OCI-LY7 (cell line): ENCODE measurements around the gene CCER1. TPM values are rescaled to one million over a fixed set of nuclear protein-coding genes. Genes with fewer than 3 reads are reported as not detected.

Source experiments
- BruUV-seq: library from RNA; stranded (reverse); fragments of 400-500 nt; replicated peaks from 2 replicates; lab custom pipeline; 2021; lab: Mats Ljungman, UMichigan
- CTCF ChIA-PET: fragments of 300-600 bp; sonication (Branson Sonifier 250); formaldehyde crosslinking; loops from one replicate; lab custom pipeline; 2022; ENCODE audit warnings: antibody characterized with exemption; ENCODE audit not compliant: unreplicated experiment; lab: Charles Lee
- POLR2A ChIA-PET: fragments of 300-600 bp; sonication (Branson Sonifier 250); formaldehyde crosslinking; loops from one replicate; lab custom pipeline; 2022; ENCODE audit warnings: antibody characterized with exemption; lab: Charles Lee
- DNase-seq: peaks from one replicate; pipeline ENCODE4 v3.0.0-alpha.2; 2015; ENCODE audit warnings: low spot score
- H2AFZ ChIP-seq: fragments of 200-600 bp; sonication (generic), shearing (Covaris generic); 2 replicates; pipeline ENCODE4 v1.6.1; 2014; ENCODE audit warnings: mild to moderate bottlenecking, antibody characterized with exemption, low read length, moderate library complexity
- H3K27ac ChIP-seq: fragments of 200-600 bp; sonication (generic); 2 replicates; pipeline ENCODE4 v1.5.1; 2014; ENCODE audit warnings: mixed run types, low read depth, mild to moderate bottlenecking, moderate library complexity, low read length, inconsistent platforms; ENCODE audit not compliant: poor library complexity, severe bottlenecking
- H3K36me3 ChIP-seq: fragments of 200-600 bp; sonication (generic); 2 replicates; pipeline ENCODE4 v1.6.1; 2014; ENCODE audit warnings: mild to moderate bottlenecking, antibody characterized with exemption, low read length, moderate library complexity, mixed read lengths; ENCODE audit not compliant: insufficient read depth
- H3K4me1 ChIP-seq: fragments of 200-600 bp; sonication (generic); 2 replicates; pipeline ENCODE4 v1.5.1; 2014; ENCODE audit warnings: mild to moderate bottlenecking, low read length; ENCODE audit not compliant: insufficient read depth, poor library complexity, severe bottlenecking
- H3K4me2 ChIP-seq: fragments of 200-600 bp; sonication (generic); 2 replicates; pipeline ENCODE4 v1.6.1; 2014; ENCODE audit warnings: mild to moderate bottlenecking, low read length
- H3K4me3 ChIP-seq: fragments of 200-600 bp; sonication (generic); 2 replicates; pipeline ENCODE4 v1.5.1; 2014; ENCODE audit warnings: mild to moderate bottlenecking, low read depth, low read length; ENCODE audit not compliant: poor library complexity, severe bottlenecking
- H3K79me2 ChIP-seq: fragments of 200-600 bp; sonication (generic); 2 replicates; pipeline ENCODE4 v1.6.1; 2016; ENCODE audit warnings: low read depth, mild to moderate bottlenecking, low read length, moderate library complexity, mixed read lengths; ENCODE audit not compliant: insufficient read depth
- H3K9me2 ChIP-seq: fragments of 200-600 bp; sonication (generic); 2 replicates; pipeline ENCODE4 v1.6.1; 2016; ENCODE audit warnings: mild to moderate bottlenecking, low read length, mixed read lengths; ENCODE audit not compliant: insufficient read depth
- H3K9me3 ChIP-seq: fragments of 200-600 bp; sonication (generic); 2 replicates; pipeline ENCODE4 v1.6.1; 2014; ENCODE audit warnings: mild to moderate bottlenecking, mixed run types, low read length, mixed read lengths
- H4K20me1 ChIP-seq: fragments of 200-600 bp; sonication (generic); 2 replicates; pipeline ENCODE4 v1.6.1; 2014; ENCODE audit warnings: mild to moderate bottlenecking, antibody characterized with exemption, low read length, moderate library complexity, mixed read lengths; ENCODE audit not compliant: insufficient read depth
- EZH2phosphoT487 ChIP-seq: fragments of 200-600 bp; sonication (generic); IDR thresholded peaks from 2 replicates; pipeline ENCODE4 v1.6.1; 2018; ENCODE audit warnings: low read depth, borderline replicate concordance, mild to moderate bottlenecking, mixed run types, antibody characterized with exemption, low read length, moderate library complexity, mixed read lengths
- intact Hi-C: fragments of 100-400 bp; cut with micrococcal nuclease; formaldehyde crosslinking; loops from one replicate; pipeline ENCODE4 v1.10.0; 2022; ENCODE audit not compliant: unreplicated experiment
- total RNA-seq, 2 experiments: library from RNA; depleted of rRNA in 1 of 2; stranded (reverse); fragments of >200 nt in 1 of 2; shearing (Covaris generic) in 1 of 2; gene quantifications; 2 replicates each; pipeline ENCODE4 v1.2.3, GENCODE V29; 2014 to 2022
- TF ChIP-seq, protein P1 (sequence below): fragments of 200-600 bp; sonication (generic); conservative IDR thresholded peaks from 2 replicates; pipeline ENCODE4 v1.5.1; 2014; ENCODE audit warnings: mild to moderate bottlenecking, antibody characterized with exemption, low read length, moderate library complexity, mixed read lengths

Gene CCER1
- total RNA-seq, 2 experiments from 2014 or later = not detected

DNA sequence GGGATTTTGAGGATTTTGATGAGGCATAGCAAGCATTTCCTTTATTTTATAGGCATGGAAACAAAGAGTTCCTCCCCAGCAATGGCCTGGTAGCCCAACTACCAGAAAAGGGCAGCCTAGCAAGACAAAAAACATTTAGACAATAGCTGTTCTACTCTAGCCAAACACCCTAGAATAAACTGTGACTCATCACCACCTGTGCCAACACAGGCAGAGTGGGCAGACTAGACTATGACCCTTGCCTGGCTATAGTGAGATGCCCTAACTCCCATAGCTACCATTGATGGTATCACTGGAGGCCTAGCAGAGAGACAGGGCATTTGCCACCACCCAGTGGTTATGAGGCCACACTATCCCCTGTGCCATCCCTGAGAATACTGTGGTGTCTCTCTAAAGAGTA is 15.5 kb upstream of the CCER1 start:
- Histone ChIP-seq H3K9me2 (no peaks in the 10 kb centered on the region), H3K9me3 (no peaks in the 10 kb centered on the region), H3K4me1 (no peaks in the 10 kb centered on the region), H2AFZ (no peak overlapping the region), H3K4me2 (no peak overlapping the region), H3K4me3 (no peak overlapping the region), H3K36me3 (no peaks in the 10 kb centered on the region), H3K79me2 (no peaks in the 10 kb centered on the region), H4K20me1 (no peaks in the 10 kb centered on the region), H3K27ac (no peak overlapping the region)
- intact Hi-C loops = no loop called here
- no peak for DNase-seq
- POLR2A ChIA-PET = no interaction called here
- BruUV-seq = no TSS peak
- TF ChIP-seq, protein P1, sequence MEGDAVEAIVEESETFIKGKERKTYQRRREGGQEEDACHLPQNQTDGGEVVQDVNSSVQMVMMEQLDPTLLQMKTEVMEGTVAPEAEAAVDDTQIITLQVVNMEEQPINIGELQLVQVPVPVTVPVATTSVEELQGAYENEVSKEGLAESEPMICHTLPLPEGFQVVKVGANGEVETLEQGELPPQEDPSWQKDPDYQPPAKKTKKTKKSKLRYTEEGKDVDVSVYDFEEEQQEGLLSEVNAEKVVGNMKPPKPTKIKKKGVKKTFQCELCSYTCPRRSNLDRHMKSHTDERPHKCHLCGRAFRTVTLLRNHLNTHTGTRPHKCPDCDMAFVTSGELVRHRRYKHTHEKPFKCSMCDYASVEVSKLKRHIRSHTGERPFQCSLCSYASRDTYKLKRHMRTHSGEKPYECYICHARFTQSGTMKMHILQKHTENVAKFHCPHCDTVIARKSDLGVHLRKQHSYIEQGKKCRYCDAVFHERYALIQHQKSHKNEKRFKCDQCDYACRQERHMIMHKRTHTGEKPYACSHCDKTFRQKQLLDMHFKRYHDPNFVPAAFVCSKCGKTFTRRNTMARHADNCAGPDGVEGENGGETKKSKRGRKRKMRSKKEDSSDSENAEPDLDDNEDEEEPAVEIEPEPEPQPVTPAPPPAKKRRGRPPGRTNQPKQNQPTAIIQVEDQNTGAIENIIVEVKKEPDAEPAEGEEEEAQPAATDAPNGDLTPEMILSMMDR = no peak
- TF ChIP-seq EZH2phosphoT487 = no peak
- CTCF ChIA-PET = no interaction called here

GRCh38 chr12:90969851-90970250 is 14.9 kb upstream of the CCER1 start:
- no TSS peak for BruUV-seq
- H3K4me2 ChIP-seq = no peak overlapping the region
- H3K27ac ChIP-seq = no peak overlapping the region
- H3K9me3 ChIP-seq = no peaks in the 10 kb centered on the region
- H2AFZ ChIP-seq = no peak overlapping the region
- CTCF ChIA-PET = no interaction called here
- TF ChIP-seq, protein P1 = no peak
- TF ChIP-seq EZH2phosphoT487 = no peak
- POLR2A ChIA-PET = interaction anchor here (0.7 kb wide), 1 partner anchor 15 kb away, joined by 3 read pairs; no protein-coding TSS in a partner anchor
- DNase-seq = no peak
- intact Hi-C loops = no loop called here
- no peaks in the 10 kb centered on the region for H3K36me3 ChIP-seq
- H3K79me2 ChIP-seq = no peaks in the 10 kb centered on the region
- H3K4me3 ChIP-seq = no peak overlapping the region
- no peaks in the 10 kb centered on the region for H4K20me1 ChIP-seq
- no peaks in the 10 kb centered on the region for H3K4me1 ChIP-seq
- no peaks in the 10 kb centered on the region for H3K9me2 ChIP-seq

- H3K79me2 ChIP-seq = no peaks in the 10 kb centered on the region
- no peak for TF ChIP-seq EZH2phosphoT487
- TF ChIP-seq, protein P1 = no peak
- H3K36me3 ChIP-seq = no peaks in the 10 kb centered on the region
- H3K4me3 ChIP-seq = no peak overlapping the region
- no peaks in the 10 kb centered on the region for H3K9me3 ChIP-seq
- no peak overlapping the region for H3K4me2 ChIP-seq
- H3K27ac ChIP-seq = no peak overlapping the region
- ChIA-PET POLR2A (interaction anchor here (0.7 kb wide), 1 partner anchor 15 kb away, joined by 3 read pairs; no protein-coding TSS in a partner anchor), CTCF (no interaction called here)
- intact Hi-C loops = no loop called here
- H3K9me2 ChIP-seq = no peaks in the 10 kb centered on the region
- DNase-seq = no peak
- H2AFZ ChIP-seq = no peak overlapping the region
- BruUV-seq = no TSS peak
- H3K4me1 ChIP-seq = no peaks in the 10 kb centered on the region
- no peaks in the 10 kb centered on the region for H4K20me1 ChIP-seq
Measured at GRCh38 chr12:90969346-90969745, 14.4 kb upstream of the CCER1 start.
